HG02763 (cell line): ENCODE data around the gene ATP6V1A.

Experiments
- ATAC-seq: cut with Tn5 transposase; IDR thresholded peaks from one replicate; pipeline ENCODE4 v1.9.1; 2021; ENCODE audit warnings: mild to moderate bottlenecking, moderate library complexity; ENCODE audit not compliant: unreplicated experiment

The ATP6V1A gene

GRCh38 chr3:113746548-113747282, at the start of gene ATP6V1A:
TSS of gene ATP6V1A (plus strand) at chr3:113747035. CDS start at chr3:113778754, 31,719 bp downstream.
- peak; percentile 37 for ATAC-seq

DNA sequence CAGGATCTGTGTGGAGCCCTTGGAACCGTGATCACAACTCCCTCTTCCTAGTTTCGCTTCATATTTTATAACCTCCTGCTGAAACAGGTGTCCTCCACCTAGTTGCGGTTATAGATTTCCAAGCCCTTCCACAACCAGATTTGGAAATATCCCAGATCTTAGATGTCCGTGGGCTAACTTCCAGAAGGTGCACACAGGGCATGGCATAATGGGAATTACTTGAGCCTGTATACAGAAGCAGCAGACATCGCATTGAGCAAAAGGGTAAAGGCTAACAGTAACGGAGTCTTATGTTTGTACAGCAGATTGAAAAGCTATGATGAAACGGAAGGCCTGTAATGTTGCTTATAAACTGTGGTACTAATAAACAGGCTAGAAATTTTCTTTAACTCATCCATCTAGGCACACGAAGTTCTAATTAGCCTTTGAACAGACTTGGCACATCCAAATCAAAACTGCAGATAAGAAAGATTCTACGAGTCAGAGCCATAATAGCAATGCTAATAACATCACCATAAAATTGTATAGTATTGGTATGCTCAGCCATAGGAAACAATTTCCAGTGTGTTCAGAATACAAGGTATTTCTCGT, 49.2 kb upstream of the ATP6V1A start:
- ATAC-seq = no peak

GRCh38 chr3:113698213-113698742, 48.6 kb upstream of the ATP6V1A start:
- ATAC-seq = no peak

DNA sequence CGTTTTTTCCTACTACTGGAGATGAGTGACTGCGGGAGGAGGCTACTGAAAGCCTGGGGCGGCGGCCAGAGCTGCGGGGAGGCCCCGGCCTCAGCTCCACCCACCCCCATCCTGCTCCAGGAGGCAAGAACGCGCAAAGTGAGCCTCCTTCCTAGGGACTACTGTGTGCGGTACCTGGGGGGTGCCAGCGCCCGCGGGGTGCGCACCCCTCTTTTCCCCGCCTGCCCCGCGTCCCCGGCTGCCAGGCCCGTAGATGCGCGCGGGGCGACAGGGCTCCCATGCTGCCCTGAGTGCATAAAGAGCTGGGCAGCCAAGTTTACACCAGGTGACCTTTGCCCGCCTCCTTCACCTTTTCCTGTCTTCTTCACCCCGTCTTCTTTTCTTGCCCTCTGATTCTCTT, 47.9 kb upstream of the ATP6V1A start:
- ATAC-seq = no peak

DNA sequence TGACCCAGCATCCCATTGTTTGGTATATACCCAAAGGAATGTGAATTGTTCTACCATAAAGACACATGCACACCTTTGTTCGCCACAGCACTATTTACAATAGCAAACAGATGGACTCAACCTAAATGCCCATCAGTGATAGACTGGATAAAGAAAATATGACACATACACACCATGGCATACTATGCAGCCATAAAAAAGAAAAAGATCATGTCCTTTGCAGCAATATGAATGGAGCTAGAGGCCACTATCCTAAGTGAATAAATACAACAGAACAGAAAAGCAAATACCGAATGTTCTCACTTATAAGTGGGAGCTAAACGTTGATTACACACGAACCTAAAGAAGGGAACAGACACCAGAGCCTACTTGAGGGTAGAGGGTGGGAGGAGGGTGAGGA, 39.0 kb upstream of the ATP6V1A start:
- no peak for ATAC-seq

DNA sequence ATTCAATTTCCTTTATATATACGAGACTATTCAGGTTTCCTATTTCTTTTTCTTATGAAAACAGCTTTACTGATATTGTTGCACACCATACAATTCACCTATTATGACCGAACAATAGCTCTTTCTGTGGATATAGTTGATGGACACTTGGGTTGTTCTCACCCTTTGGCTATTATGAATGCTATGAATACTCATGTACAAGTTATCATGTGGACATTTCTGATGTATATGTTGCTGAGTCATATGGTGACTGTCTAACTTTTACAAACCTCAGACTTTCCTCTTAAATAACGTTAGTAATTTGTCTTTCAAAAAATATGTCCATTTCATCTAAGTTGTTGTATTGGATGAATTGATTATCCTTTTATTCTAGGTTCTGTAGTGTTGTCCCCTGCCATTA, 34.7 kb upstream of the ATP6V1A start:
- no peak for ATAC-seq

DNA sequence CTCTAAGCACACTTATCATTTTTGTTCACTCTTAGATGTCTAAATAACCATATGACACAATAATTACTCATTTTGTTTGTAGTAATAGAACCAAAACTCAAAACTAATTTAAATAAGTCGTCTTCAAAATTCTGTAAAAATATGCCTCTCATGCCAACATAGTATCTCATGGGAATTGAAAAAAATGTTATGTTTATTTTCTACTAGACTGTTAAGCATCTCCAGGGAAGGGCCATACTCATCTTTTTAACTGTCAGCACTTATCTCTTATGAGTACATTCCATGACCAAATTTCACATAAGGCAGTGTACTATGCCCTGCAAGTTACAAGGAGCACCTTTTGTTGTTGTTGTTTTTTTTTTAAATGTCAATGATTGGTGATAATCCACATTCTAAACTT, 32.1 kb upstream of the ATP6V1A start:
- no peak for ATAC-seq

GRCh38 chr3:113717308-113717707, 29.5 kb upstream of the ATP6V1A start:
- ATAC-seq = no peak

- ATAC-seq = no peak
Observed at GRCh38 chr3:113717818-113718217, 29.0 kb upstream of the ATP6V1A start.

- ATAC-seq = no peak
Observed at GRCh38 chr3:113719294-113719693, 27.5 kb upstream of the ATP6V1A start.

GRCh38 chr3:113719758-113720157, 27.1 kb upstream of the ATP6V1A start:
- ATAC-seq = no peak

DNA sequence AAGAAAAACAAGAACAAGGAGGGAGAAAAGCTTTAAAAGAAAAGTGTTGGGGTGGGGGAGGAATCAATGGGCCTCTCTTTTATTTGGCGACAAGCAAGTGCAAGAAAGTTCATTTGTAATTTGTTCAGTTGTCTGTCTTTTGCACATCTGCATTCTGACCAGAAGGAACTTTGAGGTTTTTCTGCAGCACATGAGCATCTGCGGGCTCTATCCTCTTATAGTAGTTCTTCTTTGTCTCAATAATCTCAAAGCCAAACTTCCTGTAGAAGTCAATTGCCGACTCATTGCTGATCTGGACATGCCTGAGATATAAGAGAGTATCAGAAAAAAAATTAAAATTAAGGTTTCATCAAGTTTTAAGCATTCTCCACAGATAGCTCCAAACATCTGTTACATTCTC, 25.2 kb upstream of the ATP6V1A start:
- no peak for ATAC-seq

- ATAC-seq = no peak
Observed at GRCh38 chr3:113728661-113729060, 18.2 kb upstream of the ATP6V1A start.

GRCh38 chr3:113730550-113730949, 16.3 kb upstream of the ATP6V1A start:
- ATAC-seq = no peak

DNA sequence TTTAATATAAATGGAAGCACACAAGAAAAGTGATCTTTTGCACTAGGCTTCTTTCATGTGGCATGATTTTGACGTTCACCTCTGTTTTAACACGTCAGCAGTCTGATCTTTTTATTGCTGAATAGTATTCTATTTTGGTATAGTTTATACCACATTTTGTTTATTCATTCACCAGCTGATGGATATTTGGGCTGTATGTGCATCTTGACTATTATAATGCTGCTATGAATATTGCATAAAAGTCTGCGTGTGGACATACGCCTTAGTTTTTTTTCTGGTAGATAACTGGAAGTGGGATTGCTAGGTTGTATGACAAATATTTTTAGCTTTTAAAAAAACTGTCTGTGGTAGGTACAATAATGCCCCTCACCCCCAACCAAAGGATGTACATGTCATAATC, 15.1 kb upstream of the ATP6V1A start:
- no peak for ATAC-seq

GRCh38 chr3:113736548-113737089, 10.2 kb upstream of the ATP6V1A start:
- peak; percentile 72 for ATAC-seq

DNA sequence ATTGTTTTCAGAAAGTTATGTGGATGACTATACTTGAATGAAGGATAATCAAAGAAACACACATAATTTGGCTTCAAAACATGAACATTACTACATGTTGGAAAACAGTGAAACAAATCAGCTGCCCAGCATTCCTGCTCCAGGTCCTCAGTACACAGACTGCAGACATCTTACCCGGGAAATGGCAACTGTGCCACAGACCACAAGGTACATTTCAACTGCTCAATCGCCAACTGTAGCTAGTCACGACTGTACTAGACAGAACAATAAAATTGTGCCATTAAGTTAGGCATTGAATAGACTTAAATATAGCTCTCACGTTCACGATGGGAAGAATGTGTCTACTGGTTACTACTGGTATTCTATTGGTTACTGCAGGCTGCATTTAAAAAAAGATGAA, 5.7 kb upstream of the ATP6V1A start:
- no peak for ATAC-seq

GRCh38 chr3:113741620-113742019, 5.2 kb upstream of the ATP6V1A start:
- ATAC-seq = no peak

GRCh38 chr3:113743006-113743630, 3.7 kb upstream of the ATP6V1A start:
- no peak for ATAC-seq

DNA sequence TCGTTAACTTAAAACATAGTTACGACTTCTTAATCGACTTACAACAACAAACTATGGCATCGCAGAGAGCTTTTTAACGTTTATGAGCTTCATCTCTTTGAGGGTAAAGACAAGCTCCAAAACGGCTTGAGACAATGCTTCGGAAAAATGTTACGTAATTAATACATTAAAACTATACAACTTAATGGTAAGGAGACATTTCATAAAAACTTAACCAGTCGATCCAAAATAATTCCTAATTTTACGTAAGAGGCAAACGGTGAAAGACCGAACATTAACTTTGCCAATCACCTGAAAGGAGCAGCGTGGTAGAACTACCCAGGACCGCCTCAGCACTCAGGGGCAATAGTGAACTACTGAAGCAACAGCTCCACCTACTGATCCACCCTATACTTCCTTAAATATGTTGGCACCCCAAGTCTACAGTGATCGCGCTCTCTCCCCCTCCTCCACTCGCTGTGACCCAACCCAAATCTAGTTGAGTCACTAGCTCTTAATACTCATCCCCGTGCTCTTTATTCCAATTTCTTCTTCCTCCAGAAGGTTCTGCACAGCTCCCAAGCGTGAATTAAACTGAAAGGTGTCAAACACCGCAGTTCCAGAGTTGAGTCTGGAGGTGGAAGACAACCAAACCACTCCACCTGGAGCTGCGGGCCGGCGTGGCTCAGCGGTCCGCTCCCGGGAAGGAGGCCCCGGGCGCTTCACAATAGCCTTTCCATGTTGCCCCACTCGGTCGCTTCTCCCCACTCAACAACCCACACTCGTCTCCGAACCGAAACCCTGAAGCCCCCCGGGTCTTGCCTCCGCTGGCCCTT, 1.7 kb upstream of the ATP6V1A start:
- peak; percentile 51 for ATAC-seq
